DOHH2 (cell line): Measurements from ENCODE around the gene OR6C70.
"Not testable (repeated sequence)": the region's sequence is repeated elsewhere in the genome, so short reads cannot be mapped to it uniquely, and the experiment has no call there.

Experiments
- CTCF ChIP-seq: fragments of 200-600 bp; sonication (generic); IDR thresholded peaks from one replicate; pipeline ENCODE4 v1.5.1; 2014; ENCODE audit warnings: antibody characterized with exemption, mild to moderate bottlenecking, low read depth, low read length; ENCODE audit not compliant: poor library complexity, severe bottlenecking
- EZH2phosphoT487 ChIP-seq: fragments of 200-600 bp; sonication (generic); IDR thresholded peaks from 2 replicates; pipeline ENCODE4 v1.6.1; 2017; ENCODE audit warnings: borderline replicate concordance, mild to moderate bottlenecking, antibody characterized with exemption, low read length, moderate library complexity, mixed read lengths

- TF ChIP-seq CTCF, EZH2phosphoT487: not testable (repeated sequence)
Measured at GRCh38 chr12:55441233-55441632, 28.7 kb downstream of the OR6C70 start.
